ENCODE data around the gene ESRRG. TPM values are rescaled to one million over a fixed set of nuclear protein-coding genes. Genes with fewer than 3 reads are reported as not detected.
"Not testable (repeated sequence)": the region's sequence is repeated elsewhere in the genome, so short reads cannot be mapped to it uniquely, and the experiment has no call there.

The ESRRG gene
- total RNA-seq, 1 donor from 2014 or later: not detected

DNA sequence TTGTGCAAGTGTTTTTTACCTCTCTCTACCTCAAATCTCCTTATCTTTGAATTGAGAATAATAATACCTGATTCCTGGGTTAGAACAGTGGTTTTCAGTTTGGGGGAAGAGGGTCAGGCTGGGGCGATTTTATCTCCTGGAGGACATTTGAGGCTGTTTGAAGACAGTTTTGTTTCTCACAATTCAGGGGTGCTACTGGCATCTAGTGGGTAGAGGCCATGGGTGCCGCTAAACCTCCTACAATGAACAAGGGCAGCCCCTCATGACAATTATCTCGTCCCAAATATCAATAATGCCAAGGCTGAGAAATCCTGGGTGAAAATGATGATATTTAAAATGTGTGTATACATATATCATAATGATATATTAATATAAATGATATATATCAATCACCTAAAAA, 160.8 kb downstream of the ESRRG start:
- no peak for DNase-seq

DNA sequence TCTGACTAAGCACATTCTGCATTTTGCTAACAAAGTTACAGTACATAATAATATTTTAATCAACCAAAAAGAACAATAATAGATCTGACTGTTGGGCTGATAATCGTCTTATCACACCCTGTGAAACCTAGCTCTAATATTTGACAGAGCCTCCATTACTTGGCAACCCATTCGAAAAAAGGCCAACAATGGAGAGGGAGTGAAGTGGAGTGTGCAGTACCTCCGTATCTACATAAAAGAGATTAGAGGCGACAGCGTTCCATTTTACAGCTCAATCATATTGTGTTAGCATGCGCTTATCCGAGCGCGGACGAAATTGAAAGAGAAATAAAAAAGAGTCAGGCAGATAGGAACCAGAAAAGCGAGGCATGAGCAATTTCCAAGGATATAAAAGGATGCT, 162.7 kb downstream of the ESRRG start:
- DNase-seq: no peak

DNA sequence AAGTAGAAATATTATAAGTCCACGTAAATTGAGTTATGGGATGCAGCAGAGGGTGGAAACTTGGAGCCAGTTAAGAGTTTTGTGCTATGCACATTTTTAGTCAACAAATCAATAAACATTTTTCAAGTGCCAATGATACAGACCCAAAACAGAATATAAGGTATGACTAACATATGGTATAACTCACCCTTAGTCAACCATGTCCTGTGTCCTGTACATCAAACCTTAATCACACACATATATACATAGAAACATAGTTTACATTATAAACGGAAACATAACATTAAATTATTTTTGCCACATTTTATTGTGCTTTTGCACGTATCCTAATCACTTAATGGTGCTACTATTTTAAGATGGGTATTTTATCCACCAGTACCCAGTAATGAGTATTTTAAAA, 163.9 kb downstream of the ESRRG start:
- DNase-seq: no peak

DNA sequence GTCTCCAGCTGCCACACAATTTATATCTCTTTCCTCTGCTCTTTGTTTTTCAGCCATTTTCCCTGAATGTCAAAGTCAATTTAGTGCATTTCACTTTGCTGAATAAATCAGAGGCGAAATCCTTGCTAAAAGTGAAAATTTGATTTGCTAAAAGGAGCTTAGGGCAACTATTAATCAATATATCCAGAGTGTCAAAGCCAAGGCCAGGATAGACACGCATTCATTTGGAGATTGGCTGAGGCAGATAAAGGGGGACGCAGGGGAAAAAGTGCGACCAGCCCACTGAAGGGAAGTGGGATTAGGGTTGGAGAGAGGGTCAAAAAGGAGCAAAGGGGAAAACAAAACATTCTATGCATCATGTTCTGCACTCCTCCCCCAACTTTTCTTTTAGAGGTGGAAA, 167.6 kb downstream of the ESRRG start:
- DNase-seq: no peak

DNA sequence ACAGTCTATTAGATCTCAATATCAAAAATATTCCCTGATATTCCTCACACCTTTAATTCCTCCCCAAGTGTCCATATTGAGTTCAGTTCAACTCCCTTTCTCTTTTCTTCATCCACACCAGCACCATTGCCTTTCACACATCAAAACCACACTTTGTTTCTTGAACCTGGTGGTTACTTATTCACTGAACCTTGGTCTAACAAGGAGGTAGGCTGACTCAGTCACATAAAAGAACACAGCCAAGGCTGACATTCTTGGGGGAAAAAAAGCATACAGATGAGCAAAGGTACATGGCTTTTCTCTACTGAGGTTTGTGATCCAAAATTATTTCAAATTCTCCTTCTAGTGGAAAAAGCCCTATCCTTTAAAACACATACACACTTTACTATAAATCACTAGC, 168.3 kb downstream of the ESRRG start:
- DNase-seq: no peak

DNA sequence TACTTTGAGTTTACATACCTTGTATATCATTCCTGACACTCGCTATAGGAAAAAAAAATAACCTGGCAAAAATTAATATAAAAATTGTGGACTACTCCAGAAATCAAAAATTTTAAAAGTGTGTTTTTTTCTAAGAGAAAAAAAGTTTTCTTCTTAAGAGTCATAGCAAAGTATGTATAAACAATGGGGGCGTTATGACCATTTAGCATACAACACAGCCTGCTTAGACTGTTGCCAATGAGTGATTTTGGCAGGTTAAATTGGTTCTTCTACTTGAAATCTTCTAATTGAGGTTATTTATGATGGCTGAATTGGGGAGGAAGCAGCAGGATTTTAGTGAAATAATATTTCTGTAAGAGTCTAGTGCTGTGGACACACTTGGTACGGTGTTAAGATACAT, 169.5 kb downstream of the ESRRG start:
- no peak for DNase-seq

DNA sequence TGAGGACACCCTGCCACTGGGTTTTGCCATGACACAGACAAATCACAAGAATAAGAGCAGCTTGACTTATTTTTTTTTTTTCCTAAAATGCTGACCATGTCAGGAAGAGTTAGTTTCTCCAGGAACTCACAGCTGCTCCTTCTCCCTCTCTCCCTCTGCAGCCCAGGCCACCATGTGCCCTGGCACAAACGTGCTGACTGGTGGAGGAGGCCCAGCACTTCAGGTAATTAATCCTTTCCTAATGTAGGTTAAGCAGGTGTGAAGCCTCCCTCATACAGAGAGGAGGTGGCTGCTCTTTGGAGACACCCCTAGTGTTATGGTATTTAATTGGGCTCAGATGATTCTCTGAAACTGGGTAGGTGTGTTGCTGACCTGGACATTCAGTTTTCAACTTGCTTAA, 170.2 kb downstream of the ESRRG start:
- DNase-seq: no peak

DNA sequence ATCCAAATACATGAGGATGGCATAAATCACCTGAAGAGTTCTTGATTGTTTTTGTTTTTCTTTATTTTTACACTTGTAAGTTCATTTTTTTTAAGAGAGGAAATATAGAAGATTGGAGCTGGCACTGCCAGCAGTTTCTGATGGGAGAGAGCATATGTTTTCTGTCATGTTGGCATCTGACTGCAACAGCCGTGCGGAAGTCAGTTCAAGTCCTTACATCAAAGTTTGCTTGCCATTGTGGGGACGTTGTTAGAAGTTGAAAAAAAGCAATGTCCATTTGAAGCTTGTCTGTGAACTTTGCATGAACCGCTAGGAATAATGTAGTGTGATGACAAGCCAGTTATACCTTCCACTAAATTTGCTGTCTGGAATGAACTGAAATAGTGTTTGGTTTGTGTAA, 173.4 kb downstream of the ESRRG start:
- DNase-seq: no peak

DNA sequence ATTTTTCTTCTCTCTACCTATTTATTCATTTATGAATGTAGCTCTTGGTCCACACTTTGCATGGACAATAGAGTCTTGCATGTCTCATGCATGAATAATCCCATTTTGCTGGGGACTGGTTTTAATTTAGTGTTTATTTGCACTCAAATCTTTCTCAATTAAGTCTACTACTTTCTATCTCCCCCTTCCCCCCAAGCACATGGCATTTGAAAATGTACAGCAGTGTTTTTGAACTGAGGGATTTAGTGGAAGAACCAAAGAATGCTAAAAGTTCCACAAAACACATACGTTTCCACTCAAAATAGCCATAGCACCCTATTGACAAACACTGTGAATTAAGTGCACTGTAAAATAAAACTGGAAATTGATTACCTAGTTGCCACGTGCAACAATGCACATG, 180.5 kb downstream of the ESRRG start:
- no peak for DNase-seq

DNA sequence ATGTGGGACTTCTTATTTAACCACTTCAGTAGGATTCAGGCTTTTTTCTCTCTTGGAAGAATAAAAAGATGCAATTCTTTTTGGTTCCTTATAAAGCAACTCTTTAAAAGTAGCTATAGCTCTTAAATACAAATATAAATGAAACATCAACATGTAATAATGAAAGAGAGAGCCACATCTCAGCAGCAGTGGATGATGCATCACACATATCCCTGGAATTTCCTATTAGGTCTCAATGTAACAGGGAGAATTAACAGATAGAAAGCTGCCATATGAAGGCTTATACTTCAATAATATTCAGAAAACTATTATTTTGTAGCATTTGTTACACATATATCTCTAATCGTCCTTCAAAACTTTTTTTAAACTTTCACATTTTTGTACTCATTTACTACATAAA, 181.0 kb downstream of the ESRRG start:
- no peak for DNase-seq

DNA sequence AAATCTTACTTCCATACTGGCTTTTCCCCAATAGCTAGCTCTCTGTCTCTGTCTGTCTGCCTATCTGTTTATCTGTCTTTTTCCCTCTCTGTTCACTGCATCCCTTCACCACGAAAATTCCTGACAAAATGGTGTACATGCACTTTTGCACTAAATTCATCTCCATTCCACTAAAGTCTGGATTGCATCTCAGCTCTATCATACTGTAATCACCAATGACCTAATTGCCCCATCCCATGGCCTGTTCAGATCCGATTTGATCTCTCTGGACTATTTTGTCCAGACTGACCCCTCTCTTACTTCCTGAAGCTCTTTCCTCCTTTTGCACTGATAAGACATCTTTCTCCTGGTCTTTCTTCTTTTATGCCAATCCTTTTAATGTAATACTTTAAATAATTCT, 187.5 kb downstream of the ESRRG start:
- no peak for DNase-seq

DNA sequence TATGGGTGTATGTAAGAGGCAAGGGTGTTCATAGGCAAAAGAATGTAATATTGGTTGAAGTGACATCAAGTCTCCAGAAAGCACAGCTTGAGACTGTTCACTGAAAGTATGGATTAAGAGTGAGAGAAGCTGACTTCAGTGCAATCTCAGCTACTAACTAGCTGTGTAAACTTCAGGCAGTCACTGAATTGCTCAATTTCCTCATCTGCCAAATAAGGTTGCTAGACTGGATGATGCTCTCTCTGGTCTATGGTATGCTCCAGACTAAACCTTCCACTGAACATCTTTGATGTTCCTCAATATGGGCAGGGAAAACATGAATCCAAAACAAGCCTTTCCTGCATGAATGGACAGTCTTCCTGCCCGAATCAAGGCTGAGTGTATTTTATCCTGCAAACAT, 188.2 kb downstream of the ESRRG start:
- no peak for DNase-seq

DNA sequence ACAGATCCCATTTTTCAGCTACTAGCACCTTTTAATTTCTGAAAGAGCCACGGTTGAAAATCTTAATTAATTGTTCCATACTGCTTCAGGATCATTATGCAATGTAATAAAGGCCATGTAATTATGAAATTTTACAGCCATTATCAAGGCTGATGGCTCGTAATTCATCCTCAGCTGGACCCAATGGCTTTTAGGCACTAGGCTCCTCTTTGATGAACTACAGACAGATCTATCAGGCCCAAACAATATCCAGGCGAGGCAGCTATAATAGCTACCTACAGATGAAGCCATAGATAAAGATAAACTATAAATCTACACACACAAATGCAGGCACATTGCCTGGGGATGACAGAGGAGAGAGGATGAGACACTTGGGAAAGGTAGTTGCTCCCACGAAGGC, 189.5 kb downstream of the ESRRG start:
- DNase-seq: no peak

DNA sequence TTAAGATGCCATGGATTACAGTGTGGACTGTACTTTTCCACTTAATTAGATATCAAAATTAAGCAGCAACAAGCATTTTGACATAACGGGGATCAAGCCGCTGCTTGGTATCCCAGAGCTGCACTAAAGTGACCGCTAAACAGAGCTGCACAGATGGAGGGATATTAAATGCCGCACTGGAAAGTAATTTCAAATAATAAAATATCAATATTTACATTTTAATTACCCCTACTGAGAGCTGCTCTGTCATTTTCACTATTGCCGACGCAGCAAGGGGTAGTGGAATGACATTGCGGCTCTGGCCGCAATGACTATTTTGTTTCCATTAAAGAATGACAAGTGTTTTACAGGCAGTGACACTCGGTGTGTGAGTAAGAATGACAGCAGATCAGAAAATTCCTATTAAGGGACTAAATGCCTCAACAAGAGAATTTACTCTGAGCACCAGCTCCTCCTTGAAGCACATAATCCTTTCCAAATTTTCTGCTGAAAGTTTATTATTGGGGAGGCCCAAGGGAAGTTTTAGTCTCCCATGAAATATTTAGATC, 190.9 kb downstream of the ESRRG start:
- no peak for DNase-seq

DNA sequence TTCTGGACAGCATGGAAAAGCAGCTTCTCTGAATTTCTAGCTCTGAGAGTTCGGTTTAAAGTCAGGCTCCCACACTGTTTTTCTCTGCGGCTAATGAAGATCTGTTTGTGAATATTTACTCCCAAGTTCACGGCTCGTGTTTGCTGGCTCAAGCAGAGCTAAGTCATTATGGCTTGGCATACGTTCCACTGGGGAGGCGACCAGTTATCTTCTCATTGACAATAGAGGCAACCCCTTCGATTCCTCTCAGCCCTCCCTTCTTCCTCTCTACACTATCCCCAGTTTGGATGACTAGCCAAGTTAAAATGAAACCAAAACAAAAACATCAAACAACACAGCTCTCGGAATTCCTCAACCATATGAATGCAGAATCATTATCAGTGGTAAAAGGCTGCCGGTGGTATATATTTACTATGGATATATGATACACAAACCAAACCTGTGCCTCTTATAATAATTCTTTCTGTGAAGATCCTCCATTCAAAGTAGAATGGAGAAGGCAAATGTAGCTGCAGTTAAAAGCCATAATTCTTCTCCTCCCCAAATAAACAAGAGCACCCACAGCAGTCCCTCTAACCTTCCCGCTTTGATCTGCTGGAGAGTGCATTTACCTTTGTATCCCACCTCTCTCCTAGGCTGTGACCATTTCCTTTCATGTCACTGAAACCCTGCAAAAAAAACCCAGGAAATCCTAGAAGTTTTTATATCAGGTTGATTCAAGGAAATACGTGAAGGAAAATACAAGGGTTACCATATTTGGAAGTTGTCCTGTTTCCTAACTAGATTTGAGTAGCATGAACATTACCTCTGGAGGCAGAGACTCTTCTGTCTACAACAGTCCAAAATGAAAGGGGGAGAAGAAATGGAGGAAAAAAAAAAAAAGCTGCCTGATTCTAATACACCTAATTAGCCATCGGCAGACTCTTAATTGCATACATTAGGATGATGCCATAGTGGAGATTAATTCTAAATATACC, 191.7 kb downstream of the ESRRG start:
- DNase-seq: no peak

DNA sequence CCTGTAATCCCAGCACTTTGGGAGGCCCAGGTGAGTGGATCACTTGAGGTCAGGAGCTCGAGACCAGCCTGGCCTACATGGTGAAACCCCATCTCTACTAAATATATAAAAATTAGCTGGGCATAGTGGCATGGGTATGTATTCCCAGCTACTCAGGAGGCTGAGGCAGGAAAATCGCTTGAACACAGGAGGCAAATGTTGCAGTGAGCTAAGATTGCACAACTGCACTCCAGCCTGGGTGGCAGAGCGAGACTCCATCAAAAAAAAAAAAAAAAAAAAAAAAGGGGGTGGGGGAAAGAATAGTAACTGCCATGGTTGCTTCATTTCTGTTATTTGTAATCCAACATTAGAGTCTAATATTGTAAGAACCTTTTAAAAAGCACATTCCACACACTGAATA, 193.4 kb downstream of the ESRRG start:
- DNase-seq: not testable (repeated sequence)

DNA sequence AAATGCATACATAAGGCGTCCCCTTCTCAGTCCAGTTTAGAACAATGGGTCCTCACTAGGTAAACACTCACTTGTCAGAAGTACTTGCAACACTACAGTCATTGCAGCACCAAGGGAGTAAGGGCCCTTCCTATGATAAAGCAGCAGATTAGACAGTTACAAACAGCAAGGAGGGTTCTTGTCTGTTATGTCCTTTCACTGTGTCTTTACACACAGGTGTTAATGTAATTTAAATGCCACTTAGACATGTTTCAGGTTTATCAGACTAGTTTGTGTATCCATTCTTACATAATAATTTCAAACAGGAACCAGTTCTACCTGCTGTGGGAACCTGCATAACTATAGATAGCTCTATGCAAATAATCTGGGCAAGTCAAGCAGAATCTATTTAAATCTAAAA, 194.4 kb downstream of the ESRRG start:
- no peak for DNase-seq

DNA sequence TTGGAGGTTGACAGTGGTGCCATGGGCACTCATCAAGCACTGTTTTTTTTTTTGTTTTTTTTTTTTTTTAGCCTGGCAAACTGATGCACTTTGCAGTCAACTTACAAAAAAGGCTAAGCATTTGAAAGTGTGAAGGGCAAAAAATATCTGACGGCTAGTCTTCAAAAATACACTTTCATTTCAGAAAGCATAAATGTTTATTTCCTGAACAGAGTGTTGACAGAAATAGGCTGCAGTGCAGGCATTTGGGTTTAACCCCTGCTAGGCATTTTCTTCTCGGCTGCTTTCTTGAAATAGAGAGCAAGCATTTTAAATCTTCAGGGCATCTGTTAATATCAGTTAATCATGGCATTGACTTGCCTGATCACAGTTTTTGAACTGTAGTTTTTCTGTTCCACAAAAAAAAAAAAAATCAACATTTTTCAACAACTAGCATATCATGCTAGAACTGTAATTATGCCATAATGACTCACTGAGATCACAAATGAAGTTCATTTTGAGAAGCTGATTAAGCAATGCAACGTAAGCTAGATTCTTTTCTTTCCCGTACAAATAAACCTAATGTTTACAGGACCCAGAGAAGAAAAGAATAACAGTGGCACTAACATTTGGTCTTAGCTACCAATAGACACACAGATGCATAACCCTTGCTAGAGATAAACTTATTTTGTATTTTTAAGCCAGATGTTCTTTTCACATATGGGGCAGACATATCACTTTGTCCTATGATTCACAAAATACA, 199.6 kb downstream of the ESRRG start:
- no peak for DNase-seq

DNA sequence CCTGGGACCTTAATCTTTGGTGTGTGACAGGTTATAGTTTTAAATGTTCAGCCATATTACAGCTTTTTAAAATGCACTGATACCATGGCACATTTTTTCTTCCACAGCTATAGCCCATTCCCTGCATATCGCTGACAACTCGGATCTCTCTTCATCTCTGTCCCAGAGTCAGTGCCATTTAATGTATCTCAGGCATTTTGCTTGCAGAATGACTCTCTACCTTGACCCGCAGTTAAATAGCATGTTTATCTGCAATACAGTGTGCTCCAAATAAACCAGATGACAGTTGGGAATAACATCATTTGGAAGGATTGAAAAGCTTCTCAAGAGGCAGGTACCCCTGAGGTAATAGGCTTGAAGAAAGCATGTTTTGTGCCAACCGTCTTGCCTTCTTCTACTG, 200.2 kb downstream of the ESRRG start:
- DNase-seq: no peak

DNA sequence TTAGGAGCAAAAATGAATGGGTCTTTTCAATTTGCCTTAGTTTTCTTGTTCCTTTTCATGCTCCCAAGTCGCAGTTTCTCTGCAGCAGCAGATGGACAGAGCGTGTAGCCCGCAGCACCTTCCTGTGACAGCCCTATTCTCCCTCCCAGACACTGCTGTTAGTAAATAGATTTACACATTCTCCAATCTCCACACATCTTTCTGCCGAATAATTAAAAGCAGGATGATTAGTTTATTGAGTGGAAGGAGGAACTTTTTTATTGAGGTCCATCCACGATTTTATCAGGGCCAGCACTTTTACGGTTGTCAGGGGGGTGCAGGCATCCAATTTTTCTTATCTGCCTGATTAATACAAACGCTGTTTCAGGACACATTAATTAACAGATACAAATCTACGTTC, 201.8 kb downstream of the ESRRG start:
- no peak for DNase-seq

DNA sequence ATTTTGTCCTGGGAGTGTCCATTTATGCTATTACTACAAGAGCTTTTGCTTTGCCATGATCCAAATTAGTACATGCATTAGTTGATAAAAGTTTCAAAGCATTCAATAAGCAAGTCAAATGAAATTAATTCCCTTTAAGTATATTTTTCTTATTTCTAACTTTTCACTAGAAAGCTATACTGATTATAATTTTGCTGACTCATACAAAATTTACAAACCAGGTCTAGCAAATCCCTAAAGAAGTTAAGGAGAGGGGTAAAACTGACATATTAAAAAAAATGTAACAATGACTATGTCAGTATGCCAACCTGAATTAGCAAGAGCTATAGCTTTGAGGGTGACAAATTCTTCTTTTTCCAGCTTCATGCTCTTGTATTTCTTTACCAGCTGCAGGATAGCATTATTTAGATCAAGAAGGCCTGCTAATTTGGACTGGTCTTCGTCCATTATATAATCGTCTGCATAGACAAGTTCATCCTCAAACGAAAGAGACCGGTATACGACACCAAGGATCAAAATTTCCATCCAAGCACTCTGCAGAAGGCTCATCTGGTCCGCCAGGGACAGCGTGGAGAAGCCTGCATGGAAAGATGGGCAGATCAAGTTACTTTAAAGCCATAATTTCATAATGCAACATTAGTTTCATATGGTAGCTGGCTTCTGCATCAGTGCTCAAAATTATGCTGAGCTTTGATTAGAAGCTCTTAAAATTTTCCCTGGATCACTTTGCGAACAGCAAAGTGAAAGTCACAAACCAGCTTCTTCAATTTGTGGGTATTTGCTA, 204.2 kb downstream of the ESRRG start:
- DNase-seq: no peak

DNA sequence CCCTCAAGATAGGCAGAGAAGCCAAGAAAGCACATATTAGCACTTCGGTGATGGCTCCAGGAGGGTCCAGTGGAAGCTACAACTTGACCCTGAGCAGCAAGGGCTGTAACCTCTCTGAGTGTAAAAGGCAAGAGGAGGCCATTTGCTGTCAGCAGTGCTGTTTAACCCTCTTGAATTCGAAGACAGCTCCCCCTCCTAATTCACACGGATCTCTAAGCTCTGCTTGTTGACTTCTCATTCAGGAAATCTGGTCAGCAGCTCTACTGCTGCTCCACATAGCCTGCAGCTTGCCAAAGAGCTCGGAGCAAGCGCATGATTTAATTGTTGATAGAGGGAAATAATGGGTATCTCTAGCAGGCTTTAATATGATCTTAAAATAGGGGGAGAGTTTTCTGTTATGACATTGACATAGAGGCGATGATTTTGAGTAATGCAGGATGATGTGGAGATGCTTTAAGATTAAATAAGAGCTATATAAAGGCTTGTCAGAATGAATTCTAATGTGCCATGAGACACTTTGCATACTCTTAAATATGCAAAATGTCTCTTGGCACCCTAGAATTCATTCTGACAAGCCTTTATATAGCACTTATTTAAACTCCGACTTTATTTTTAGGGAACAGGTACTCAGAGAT, 220.6 kb downstream of the ESRRG start:
- DNase-seq: no peak

All from dermis blood vessel endothelial cell (primary cell).